Upper lobe of right lung (tissue), 1 donor: ENCODE measurements around the gene RNF214. TPM values are rescaled to one million over a fixed set of nuclear protein-coding genes. Genes with fewer than 3 reads are reported as not detected.

Experiments used
- ATAC-seq: fragments of 200-7000 bp; cut with Tn5 transposase; one replicate; pipeline ENCODE4 v1.9.1; 2020; ENCODE audit warnings: mild to moderate bottlenecking, moderate library complexity
- DNase-seq: peaks from one replicate; pipeline ENCODE4 v3.0.0-alpha.2; 2020
- H3K27ac ChIP-seq: fragments of 200-600 bp; one replicate; pipeline ENCODE4 v1.8.0; 2022
- H3K27me3 ChIP-seq: fragments of 200-600 bp; one replicate; pipeline ENCODE4 v1.8.0; 2022; ENCODE audit warnings: mild to moderate bottlenecking
- H3K36me3 ChIP-seq: fragments of 200-600 bp; one replicate; pipeline ENCODE4 v1.8.0; 2022
- H3K4me1 ChIP-seq: fragments of 200-600 bp; one replicate; pipeline ENCODE4 v1.8.0; 2022
- H3K4me3 ChIP-seq: fragments of 200-600 bp; one replicate; pipeline ENCODE4 v1.8.0; 2022; ENCODE audit warnings: mild to moderate bottlenecking
- H3K9me3 ChIP-seq: fragments of 200-600 bp; one replicate; pipeline ENCODE4 v1.8.0; 2022
- intact Hi-C: fragments of 100-400 bp; cut with DNase I; formaldehyde crosslinking; loops from one replicate; pipeline ENCODE4 v1.11.0; 2022
- total RNA-seq: library from RNA; stranded (reverse); fragmentation: NEBNext Ultra II Directional; extraction: Animal tissue kit (Norgen Biotek cat#: 25700); gene quantifications from one replicate; pipeline ENCODE4 v1.2.1, GENCODE V29; 2021
- TF ChIP-seq, protein P1 (sequence below): fragments of 200-600 bp; IDR thresholded peaks from one replicate; pipeline ENCODE4 v1.8.0; 2022; ENCODE audit warnings: antibody characterized with exemption
- donor health status: DM: no; HTN: yes; CAD: no; lungs with severe emphysema.

Gene RNF214
- total RNA-seq, 1 donor from 2014 or later, result 27.1 TPM

DNA sequence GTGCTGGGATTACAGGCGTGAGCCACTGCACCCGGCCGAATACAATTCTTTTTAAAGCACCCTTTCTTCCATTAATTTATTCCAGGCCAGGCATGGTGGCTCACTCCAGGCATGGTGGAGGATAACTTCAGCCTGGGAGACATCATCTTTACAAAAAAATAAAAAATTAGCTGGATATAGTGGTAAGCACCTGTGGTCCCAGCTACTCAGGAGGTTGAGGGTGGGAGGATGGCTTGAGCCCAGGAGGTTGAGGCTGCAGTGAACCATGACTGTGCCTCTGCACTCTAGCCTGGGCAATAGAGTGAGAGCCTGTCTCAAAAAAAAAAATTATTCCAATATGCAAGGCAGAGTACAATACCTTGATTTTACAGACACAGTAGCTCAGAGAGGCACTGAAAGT, 21.9 kb upstream of the RNF214 start:
- H3K9me3 ChIP-seq, result no peaks in the 10 kb centered on the region
- no peak overlapping the region for H3K4me3 ChIP-seq
- H3K27me3 ChIP-seq, result no peaks in the 10 kb centered on the region
- intact Hi-C loops, result no loop called here
- ATAC-seq (no peak), DNase-seq (no peak)
- TF ChIP-seq, protein P1, sequence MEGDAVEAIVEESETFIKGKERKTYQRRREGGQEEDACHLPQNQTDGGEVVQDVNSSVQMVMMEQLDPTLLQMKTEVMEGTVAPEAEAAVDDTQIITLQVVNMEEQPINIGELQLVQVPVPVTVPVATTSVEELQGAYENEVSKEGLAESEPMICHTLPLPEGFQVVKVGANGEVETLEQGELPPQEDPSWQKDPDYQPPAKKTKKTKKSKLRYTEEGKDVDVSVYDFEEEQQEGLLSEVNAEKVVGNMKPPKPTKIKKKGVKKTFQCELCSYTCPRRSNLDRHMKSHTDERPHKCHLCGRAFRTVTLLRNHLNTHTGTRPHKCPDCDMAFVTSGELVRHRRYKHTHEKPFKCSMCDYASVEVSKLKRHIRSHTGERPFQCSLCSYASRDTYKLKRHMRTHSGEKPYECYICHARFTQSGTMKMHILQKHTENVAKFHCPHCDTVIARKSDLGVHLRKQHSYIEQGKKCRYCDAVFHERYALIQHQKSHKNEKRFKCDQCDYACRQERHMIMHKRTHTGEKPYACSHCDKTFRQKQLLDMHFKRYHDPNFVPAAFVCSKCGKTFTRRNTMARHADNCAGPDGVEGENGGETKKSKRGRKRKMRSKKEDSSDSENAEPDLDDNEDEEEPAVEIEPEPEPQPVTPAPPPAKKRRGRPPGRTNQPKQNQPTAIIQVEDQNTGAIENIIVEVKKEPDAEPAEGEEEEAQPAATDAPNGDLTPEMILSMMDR, result no peak
- H3K36me3 ChIP-seq, result peaks cover 31% of the 10 kb centered on the region
- H3K4me1 ChIP-seq, result no peaks in the 10 kb centered on the region
- H3K27ac ChIP-seq, result no peak overlapping the region

DNA sequence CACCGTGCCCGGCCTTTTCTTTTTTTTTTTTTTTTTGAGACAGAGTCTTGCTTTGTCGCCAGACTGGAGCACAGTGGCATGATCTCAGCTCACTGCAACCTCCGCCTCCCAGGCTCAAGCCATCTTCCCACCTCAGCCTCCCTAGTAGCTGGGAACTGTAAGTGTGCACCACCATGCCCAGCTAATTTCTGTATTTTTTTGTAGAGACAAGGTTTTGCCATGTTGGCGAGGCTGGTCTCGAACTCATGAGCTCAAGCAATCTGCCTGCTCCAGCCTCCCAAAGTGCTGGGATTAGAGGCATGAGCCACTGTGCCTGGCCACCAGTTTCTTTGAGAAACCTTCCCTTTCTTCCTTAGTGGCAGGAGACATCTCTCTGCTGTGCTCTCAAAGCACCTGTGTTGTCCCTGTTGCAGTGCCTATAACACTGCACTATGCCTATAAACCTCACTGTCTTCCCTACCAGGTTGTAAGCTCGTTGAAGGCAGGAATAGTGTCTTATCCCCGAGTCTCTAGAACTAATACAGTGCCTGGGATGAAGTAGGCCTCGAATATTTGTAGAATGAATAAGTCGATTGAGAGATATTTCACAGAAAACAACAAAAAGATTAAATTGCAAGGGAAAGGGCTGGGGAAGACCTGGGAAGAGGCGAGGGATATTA, 19.6 kb upstream of the RNF214 start:
- DNase-seq, result no peak
- Histone ChIP-seq H3K4me1 (no peaks in the 10 kb centered on the region), H3K27me3 (no peaks in the 10 kb centered on the region), H3K4me3 (no peak overlapping the region), H3K27ac (no peak overlapping the region), H3K36me3 (peaks cover 44% of the 10 kb centered on the region), H3K9me3 (no peaks in the 10 kb centered on the region)
- TF ChIP-seq, protein P1, result no peak
- no peak for ATAC-seq
- intact Hi-C loops, result no loop called here

DNA sequence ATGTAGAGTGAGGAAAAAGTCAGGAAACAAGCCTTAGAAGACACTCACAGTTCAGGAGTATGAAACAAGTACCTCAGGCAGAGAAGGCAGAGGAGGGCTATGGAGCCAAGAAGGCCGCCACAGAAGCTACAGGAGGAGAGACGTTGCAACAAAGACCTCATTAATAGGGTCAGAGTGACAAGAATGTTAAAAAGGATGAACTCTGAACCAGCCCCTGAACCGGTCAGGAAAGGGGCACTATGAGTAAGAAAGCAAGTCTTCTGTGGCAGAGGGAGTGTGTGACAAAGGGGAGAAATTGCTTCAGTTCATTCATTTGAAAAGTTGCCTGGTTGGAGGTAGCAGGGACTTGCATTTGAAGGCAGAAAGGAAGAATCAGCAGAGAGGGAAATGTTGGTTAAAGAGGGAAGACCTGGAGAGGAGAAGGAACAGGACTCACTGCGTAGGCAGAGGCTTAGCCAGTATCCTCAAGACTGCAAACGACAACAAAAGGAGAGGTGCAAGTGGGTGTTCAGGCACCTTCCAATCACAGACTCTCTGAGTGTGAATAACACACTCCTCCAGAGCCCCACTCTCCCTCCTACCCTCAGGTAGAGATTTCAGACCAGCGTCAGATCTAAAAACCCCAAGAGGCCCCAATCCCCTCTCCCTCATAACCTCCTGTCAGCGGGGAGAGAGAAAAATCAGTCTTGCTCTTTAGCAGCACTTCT, 17.9 kb upstream of the RNF214 start:
- intact Hi-C loops, result no loop called here
- peaks cover 60% of the 10 kb centered on the region for H3K36me3 ChIP-seq
- DNase-seq, result no peak

DNA sequence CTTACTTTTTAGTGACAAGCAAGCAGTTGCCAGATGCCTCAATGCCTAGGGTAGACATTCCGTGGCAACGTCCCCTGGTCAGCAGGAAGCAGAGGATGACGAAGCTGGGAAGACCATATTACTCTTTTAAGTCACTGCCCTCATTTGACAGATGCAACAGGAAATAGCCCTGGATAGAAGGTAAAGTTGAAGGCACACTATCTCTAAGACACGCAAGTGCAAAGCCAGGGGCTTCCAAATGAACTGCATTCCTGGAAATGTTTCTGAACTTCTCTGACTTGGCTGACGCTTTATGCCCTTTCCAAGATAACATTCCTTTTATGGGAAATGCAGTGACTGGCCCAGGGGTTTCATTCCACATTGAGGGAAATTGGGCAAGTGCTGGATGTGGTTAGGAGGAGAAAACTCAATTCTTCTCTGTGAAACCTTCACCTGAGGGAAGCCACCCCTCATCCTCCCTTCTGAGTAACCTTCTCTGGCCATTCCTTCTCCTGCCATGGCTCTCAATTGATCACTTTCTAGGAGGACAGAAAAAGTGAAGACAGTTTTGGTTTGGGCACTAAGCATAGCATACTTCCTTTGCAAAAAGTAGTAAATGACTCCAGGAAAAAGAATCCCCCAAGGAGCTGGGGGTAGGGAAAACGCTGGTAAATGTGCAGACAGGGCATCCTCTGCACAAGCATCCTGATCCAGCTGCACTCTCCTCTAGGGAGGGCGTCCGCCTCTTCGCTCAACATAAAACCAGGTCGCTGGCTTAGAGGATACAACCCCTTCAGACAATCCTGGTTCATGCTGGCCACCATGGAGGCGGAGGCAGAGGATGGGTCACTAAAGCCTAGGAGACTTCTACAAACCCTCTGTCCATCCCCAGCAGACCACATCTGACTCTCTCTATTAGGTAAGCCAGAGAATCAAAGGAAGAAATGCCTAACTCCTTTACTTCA, 15.1 kb upstream of the RNF214 start:
- DNase-seq, result peak; percentile 7
- Histone ChIP-seq H3K4me1 (peaks cover 30% of the 10 kb centered on the region), H3K4me3 (no peak overlapping the region), H3K27ac (peak overlapping the region; percentile 48), H3K9me3 (no peaks in the 10 kb centered on the region), H3K36me3 (peaks cover 82% of the 10 kb centered on the region), H3K27me3 (no peaks in the 10 kb centered on the region)
- no peak for ATAC-seq
- intact Hi-C loops, result no loop called here
- TF ChIP-seq, protein P1, result no peak

More for the DNA sequence above, 17.9 kb upstream of the RNF214 start:
- H3K27me3 ChIP-seq, result no peaks in the 10 kb centered on the region
- no peak for ATAC-seq
- H3K27ac ChIP-seq, result no peak overlapping the region
- peaks cover 11% of the 10 kb centered on the region for H3K4me1 ChIP-seq
- TF ChIP-seq, protein P1, result no peak
- no peak overlapping the region for H3K4me3 ChIP-seq
- H3K9me3 ChIP-seq, result no peaks in the 10 kb centered on the region

DNA sequence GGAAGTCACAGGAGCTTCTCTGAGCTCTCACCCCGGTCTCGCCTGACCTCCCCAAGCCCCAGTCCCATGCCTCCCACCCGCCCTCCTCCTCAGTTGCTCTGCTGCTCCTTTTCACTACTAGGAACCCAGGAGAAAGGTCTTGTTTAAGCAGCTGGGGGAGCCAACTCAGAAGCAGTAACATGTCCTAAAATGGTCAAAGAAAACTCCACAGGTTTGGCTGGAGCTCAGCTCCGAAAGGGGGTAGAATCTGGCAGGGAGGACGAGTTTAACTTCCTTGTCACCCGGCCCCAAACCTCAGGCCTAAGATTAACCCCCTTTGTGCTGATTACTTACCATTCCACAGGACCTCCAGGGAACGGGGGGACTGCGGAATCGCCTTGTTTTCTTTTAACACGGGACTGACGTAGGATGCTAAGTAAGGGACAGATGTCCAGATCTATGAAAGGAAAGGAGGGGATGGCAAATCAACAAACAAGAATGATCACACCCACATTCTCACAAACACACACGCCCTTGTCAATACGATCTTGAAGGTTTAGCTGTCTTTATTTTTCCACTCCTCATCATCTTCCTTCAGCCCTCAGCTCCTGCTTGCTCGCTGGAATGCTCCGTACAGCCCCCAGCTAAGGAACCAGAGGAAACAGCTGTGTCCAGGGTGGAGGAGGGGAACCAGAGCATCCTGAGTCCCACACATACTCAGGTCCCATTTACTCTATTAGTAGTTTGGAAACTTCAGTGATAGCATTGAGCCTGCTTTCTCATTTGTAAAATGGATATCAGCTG, 14.1 kb upstream of the RNF214 start:
- peak overlapping the region; percentile 48 for H3K27ac ChIP-seq
- DNase-seq (peak; percentile 33), ATAC-seq (no peak)
- no peaks in the 10 kb centered on the region for H3K9me3 ChIP-seq
- H3K4me1 ChIP-seq, result peaks cover 30% of the 10 kb centered on the region
- H3K27me3 ChIP-seq, result no peaks in the 10 kb centered on the region
- TF ChIP-seq, protein P1, result no peak
- intact Hi-C loops, result no loop called here
- peaks cover 83% of the 10 kb centered on the region for H3K36me3 ChIP-seq
- no peak overlapping the region for H3K4me3 ChIP-seq
